K562 (cell line): Measurements from ENCODE around the gene FGF14. TPM values are rescaled to one million over a fixed set of nuclear protein-coding genes. Genes with fewer than 3 reads are reported as not detected.

ENCODE experiments used
- ATAC-seq: fragments of 200-7000 bp; cut with Tn5 transposase; 3 replicates; pipeline ENCODE4 v1.9.1; 2020; ENCODE audit warnings: moderate library complexity
- BruUV-seq: library from RNA; stranded (reverse); fragments of 400-500 nt; replicated peaks from 2 replicates; lab custom pipeline; 2021; lab: Mats Ljungman, UMichigan
- CTCF ChIA-PET: fragments of 300-600 bp; formaldehyde crosslinking; extraction: SDS; loops from one replicate; lab custom pipeline; 2021; ENCODE audit warnings: low intra/inter-chr PET ratio; lab: Yijun Ruan, JAX
- POLR2A ChIA-PET: fragments of 300-600, 350-650 bp; sonication (Branson Sonifier 250); formaldehyde crosslinking; extraction: SDS; loops from one replicate; lab custom pipeline; 2021; ENCODE audit warnings: antibody characterized with exemption, inconsistent platforms; lab: Yijun Ruan, JAX
- DNase-seq, 4 experiments: peaks; one replicate each; pipeline versions ENCODE4 v3.0.0 to v3.0.0-alpha.2; 2011 to 2018; ENCODE audit warnings: low spot score in 3 of 4, mixed read lengths in 3 of 4; ENCODE audit errors: extremely low read depth in 1 of 4
- FAIRE-seq: peaks from 2 replicates; lab custom pipeline; 2011; peaks lifted over from hg19 to GRCh38; lab: Jason Lieb, UNC
- H2AFZ ChIP-seq: 2 replicates; pipeline ENCODE4 v1.6.0; 2011; ENCODE audit warnings: low read depth, low read length, control low read depth, inconsistent platforms
- H3K27ac ChIP-seq: fragments of 200-600 bp; 3 replicates; pipeline ENCODE4 v1.8.0; 2011; ENCODE audit warnings: low read depth, mild to moderate bottlenecking, control low read depth, inconsistent platforms, low read length, moderate library complexity, mixed read lengths; ENCODE audit errors: extremely low read depth
- H3K27me3 ChIP-seq, 2 experiments: fragments of 300-600 bp in 1 of 2; 2 replicates in 1 of 2; 3 replicates in 1 of 2; pipeline versions ENCODE4 v1.6.0 to v1.8.0; 2011; ENCODE audit warnings: inconsistent platforms in 2 of 2, low read length in 2 of 2, mild to moderate bottlenecking in 1 of 2, mixed read lengths in 1 of 2, moderate library complexity in 1 of 2; ENCODE audit not compliant: control insufficient read depth in 2 of 2, insufficient read depth in 2 of 2
- H3K36me3 ChIP-seq: fragments of 300-600 bp; 3 replicates; pipeline ENCODE4 v1.8.0; 2011; ENCODE audit warnings: mild to moderate bottlenecking, low read length, inconsistent platforms; ENCODE audit not compliant: control insufficient read depth, insufficient read depth
- H3K4me1 ChIP-seq, 2 experiments: fragments of 200-600 bp in 1 of 2; replicated peaks in 1 of 2; 2 replicates in 1 of 2; 3 replicates in 1 of 2; pipeline versions ENCODE4 v1.5.1 to v1.8.0; 2011; ENCODE audit warnings: inconsistent platforms in 2 of 2, low read length in 2 of 2, mild to moderate bottlenecking in 1 of 2, mixed read lengths in 1 of 2, moderate library complexity in 1 of 2; ENCODE audit not compliant: control insufficient read depth in 2 of 2, insufficient read depth in 2 of 2
- H3K4me2 ChIP-seq: 2 replicates; pipeline ENCODE4 v1.6.1; 2011; ENCODE audit warnings: low read length, control low read depth, inconsistent platforms, mixed read lengths; ENCODE audit not compliant: insufficient read depth
- H3K4me3 ChIP-seq: fragments of 200-600 bp; sonication (generic), shearing (Covaris generic); 2 replicates; pipeline ENCODE4 v1.5.1; 2016; ENCODE audit warnings: control low read depth, inconsistent platforms
- H3K79me2 ChIP-seq: fragments of 200-600 bp; 3 replicates; pipeline ENCODE4 v1.8.0; 2011; ENCODE audit warnings: low read length, inconsistent platforms; ENCODE audit not compliant: control insufficient read depth, insufficient read depth
- H3K9ac ChIP-seq, 2 experiments: 2 replicates each; pipeline versions ENCODE4 v1.6.0 to v1.6.1; 2011; ENCODE audit warnings: low read depth in 2 of 2, low read length in 2 of 2, control low read depth in 1 of 2, inconsistent platforms in 1 of 2, mild to moderate bottlenecking in 1 of 2, mixed read lengths in 1 of 2; ENCODE audit not compliant: insufficient read depth in 1 of 2
- H3K9me1 ChIP-seq: one replicate; pipeline ENCODE4 v1.6.0; 2011; ENCODE audit warnings: inconsistent platforms, mild to moderate bottlenecking, low read length, moderate library complexity; ENCODE audit not compliant: control insufficient read depth, insufficient read depth
- H3K9me3 ChIP-seq: replicated peaks from 2 replicates; pipeline ENCODE4 v1.5.1; 2011; ENCODE audit warnings: low read depth, low read length, inconsistent platforms; ENCODE audit not compliant: control insufficient read depth, insufficient read depth
- H4K20me1 ChIP-seq: replicated peaks from 2 replicates; pipeline ENCODE4 v1.6.1; 2011; ENCODE audit warnings: low read length, inconsistent platforms, mixed read lengths; ENCODE audit not compliant: control insufficient read depth, insufficient read depth
- POLR2G ChIP-seq: fragments of 200-400 bp; formaldehyde crosslinking; IDR thresholded peaks from 2 replicates; pipeline ENCODE4 v1.6.1; 2017; ENCODE audit warnings: low read depth, mild to moderate bottlenecking, antibody characterized with exemption, low read length, moderate library complexity
- RBM14 ChIP-seq: fragments of 200-400 bp; formaldehyde crosslinking; IDR thresholded peaks from 2 replicates; pipeline ENCODE4 v1.6.1; 2018; ENCODE audit warnings: low read depth, mild to moderate bottlenecking, low read length, moderate library complexity, borderline replicate concordance; ENCODE audit not compliant: insufficient read depth
- SP2 ChIP-seq: IDR thresholded peaks from 2 replicates; pipeline ENCODE4 v1.6.1; 2011; ENCODE audit warnings: mild to moderate bottlenecking, low read depth, low read length, moderate library complexity; ENCODE audit not compliant: poor library complexity, severe bottlenecking; ENCODE audit errors: extremely low read depth
- SRF ChIP-seq, 2 experiments: fragments of 250-450, 450-650 bp in 1 of 2; sonication (Bioruptor Pico) in 1 of 2; sonication (generic) in 1 of 2; formaldehyde crosslinking; IDR thresholded peaks; 2 replicates each; pipeline versions ENCODE4 v1.5.0 to v1.5.1; 2020 to 2022; ENCODE audit warnings: mild to moderate bottlenecking in 1 of 2, missing genetic modification reagents in 1 of 2
- U2AF1 ChIP-seq: fragments of 200-400 bp; formaldehyde crosslinking; optimal IDR thresholded peaks from 2 replicates; pipeline ENCODE3; 2017; ENCODE audit warnings: mild to moderate bottlenecking, low read depth, low read length, moderate library complexity
- ZNF263 ChIP-seq: sonication (generic); formaldehyde crosslinking; IDR thresholded peaks from 2 replicates; pipeline ENCODE4 v1.8.0; 2022; ENCODE audit warnings: mild to moderate bottlenecking, missing genetic modification reagents, borderline replicate concordance
- WGBS: fragments of 100-300 bp; shearing (Covaris generic); methylation state at CpG from one replicate; pipeline ENCODE4 v1.1.6; 2016; ENCODE audit warnings: low coverage, mixed read lengths; ENCODE audit not compliant: insufficient coverage; ENCODE audit errors: missing lambda C conversion rate; 5-methylcytosine and 5-hydroxymethylcytosine counted together
- in situ Hi-C: fragments of 300-500 bp; cut with MboI; formaldehyde crosslinking; loops from 4 replicates; pipeline ENCODE4 v1.15.0; 2018; ENCODE audit warnings: inconsistent platforms, mixed read lengths
- intact Hi-C: fragments of 100-400 bp; cut with micrococcal nuclease; formaldehyde crosslinking; loops from 2 replicates; pipeline ENCODE4 v1.14.2; 2022
- polyA plus RNA-seq, 8 experiments: library from polyadenylated mRNA; depleted of rRNA in 4 of 8; stranded (reverse) in 5 of 8; unstranded in 3 of 8; fragments of >200 nt; fragmentation: Nextera tagmentation in 2 of 8; fragmentation: Illumina TruSeq in 1 of 8; extraction: Ambion mirVana in 2 of 8; extraction: Trizol in 1 of 8; gene quantifications; 2 replicates each; pipeline versions ENCODE4 v1.2.1 to v1.2.3, GENCODE V29; 2011 to 2014; ENCODE audit warnings: inconsistent platforms in 1 of 8, missing spikeins in 1 of 8
- total RNA-seq, 7 experiments: library from RNA; depleted of rRNA in 6 of 7; stranded (reverse); fragments of >200 nt in 6 of 7; fragmentation: Illumina TruSeq in 2 of 7; extraction: Trizol in 2 of 7; gene quantifications; 2 replicates each; pipeline versions ENCODE4 v1.2.1 to v1.2.3, GENCODE V29; 2011 to 2021; ENCODE audit warnings: low replicate concordance in 1 of 7

The FGF14 gene
- total and polyA plus RNA-seq, 9 of the 15 experiments (the other 6 are each of a cell fraction or from before 2014, with no cell fraction given) = not detected

- no peak for TF ChIP-seq SP2
Observed at GRCh38 chr13:101830035-101830434, 571.8 kb downstream of the FGF14 start (continued).

- ChIA-PET POLR2A (no interaction called here), CTCF (no interaction called here)
- BruUV-seq = no TSS peak
- intact Hi-C loops = no loop called here
- no peak overlapping the region for H2AFZ ChIP-seq
- TF ChIP-seq POLR2G (no peak), SRF (CRISPR knock-in tag; IDR thresholded peaks at IDR 0.05) (no peak), ZNF263 (CRISPR knock-in tag) (no peak), RBM14 (no peak), U2AF1 (no peak)
- H3K27me3 ChIP-seq = no peaks in the 10 kb centered on the region
- H3K9ac ChIP-seq = no peak overlapping the region
- no peaks in the 10 kb centered on the region for H3K9me1 ChIP-seq
- no peak overlapping the region for H3K27ac ChIP-seq
- no peak overlapping the region for H3K4me2 ChIP-seq
- no peaks in the 10 kb centered on the region for H3K79me2 ChIP-seq
- FAIRE-seq (no peak), DNase-seq (no peak), ATAC-seq (no peak)
- H3K36me3 ChIP-seq = no peaks in the 10 kb centered on the region
- no peaks in the 10 kb centered on the region for H4K20me1 ChIP-seq
- no peaks in the 10 kb centered on the region for H3K9me3 ChIP-seq
- in situ Hi-C loops = no loop called here
- no peaks in the 10 kb centered on the region for H3K4me1 ChIP-seq
- 0% methylated on average over 2 of the region's 2 CpGs for WGBS
- no peak overlapping the region for H3K4me3 ChIP-seq
Observed at GRCh38 chr13:101829484-101829883, 572.4 kb downstream of the FGF14 start.
